Activated CD8-positive, alpha-beta memory T cell treated with anti-CD3 and anti-CD28 coated beads for 48 hours (primary cell): ENCODE data around the gene OAS2.

Source experiments
- DNase-seq, 3 experiments: peaks; one replicate each; pipeline ENCODE4 v3.0.0-alpha.2; 2020; ENCODE audit warnings: low read depth in 2 of 3, low spot score in 2 of 3

OAS2 gene

GRCh38 chr12:113014565-113014964 is 36.2 kb downstream of the OAS2 start:
- DNase-seq, result no peak

GRCh38 chr12:113016796-113017195 is 38.5 kb downstream of the OAS2 start:
- no peak for DNase-seq

- no peak for DNase-seq
Measured at GRCh38 chr12:113019025-113019424, 40.7 kb downstream of the OAS2 start.

GRCh38 chr12:113021500-113021899 is 43.2 kb downstream of the OAS2 start:
- no peak for DNase-seq

GRCh38 chr12:113022563-113023297 is 44.4 kb downstream of the OAS2 start:
- DNase-seq, result no peak

GRCh38 chr12:113027726-113028125 is 49.4 kb downstream of the OAS2 start:
- no peak for DNase-seq

GRCh38 chr12:113030875-113031525 is 52.7 kb downstream of the OAS2 start:
- DNase-seq, result no peak

GRCh38 chr12:113039911-113040445 is 61.7 kb downstream of the OAS2 start:
- DNase-seq, result no peak

GRCh38 chr12:113040722-113041171 is 62.4 kb downstream of the OAS2 start:
- DNase-seq, result no peak

- DNase-seq, result no peak
Measured at GRCh38 chr12:113041560-113041959, 63.2 kb downstream of the OAS2 start.

- no peak for DNase-seq
Measured at GRCh38 chr12:113043240-113043639, 64.9 kb downstream of the OAS2 start.

- DNase-seq, result no peak
Measured at GRCh38 chr12:113044516-113044915, 66.2 kb downstream of the OAS2 start.

- peak in 1 of 3 experiments; percentile 35 for DNase-seq
Measured at GRCh38 chr12:113048716-113049127, 70.4 kb downstream of the OAS2 start.

GRCh38 chr12:113049976-113050742 is 71.8 kb downstream of the OAS2 start:
- DNase-seq, result no peak

GRCh38 chr12:113050795-113051194 is 72.5 kb downstream of the OAS2 start:
- DNase-seq, result no peak

GRCh38 chr12:113051759-113052158 is 73.4 kb downstream of the OAS2 start:
- no peak for DNase-seq

GRCh38 chr12:113052326-113052725 is 74.0 kb downstream of the OAS2 start:
- DNase-seq, result no peak

GRCh38 chr12:113054948-113055486 is 76.7 kb downstream of the OAS2 start:
- DNase-seq, result no peak

GRCh38 chr12:113055594-113056380 is 77.5 kb downstream of the OAS2 start:
- no peak for DNase-seq

- DNase-seq, result no peak
Measured at GRCh38 chr12:113056381-113056630, 78.0 kb downstream of the OAS2 start.
